Kasumi-1 (cell line): ENCODE data around the gene APRT.
"Not testable (repeated sequence)": the region's sequence is repeated elsewhere in the genome, so short reads cannot be mapped to it uniquely, and the experiment has no call there.

ENCODE experiments used
- DNase-seq, 2 experiments: peaks; one replicate each; lab custom pipeline; 2025; lab: John Stamatoyannopoulos, UW

The APRT gene

GRCh38 chr16:88841521-88842307 lies 30.0 kb upstream of the APRT start:
- no peak for DNase-seq

DNA sequence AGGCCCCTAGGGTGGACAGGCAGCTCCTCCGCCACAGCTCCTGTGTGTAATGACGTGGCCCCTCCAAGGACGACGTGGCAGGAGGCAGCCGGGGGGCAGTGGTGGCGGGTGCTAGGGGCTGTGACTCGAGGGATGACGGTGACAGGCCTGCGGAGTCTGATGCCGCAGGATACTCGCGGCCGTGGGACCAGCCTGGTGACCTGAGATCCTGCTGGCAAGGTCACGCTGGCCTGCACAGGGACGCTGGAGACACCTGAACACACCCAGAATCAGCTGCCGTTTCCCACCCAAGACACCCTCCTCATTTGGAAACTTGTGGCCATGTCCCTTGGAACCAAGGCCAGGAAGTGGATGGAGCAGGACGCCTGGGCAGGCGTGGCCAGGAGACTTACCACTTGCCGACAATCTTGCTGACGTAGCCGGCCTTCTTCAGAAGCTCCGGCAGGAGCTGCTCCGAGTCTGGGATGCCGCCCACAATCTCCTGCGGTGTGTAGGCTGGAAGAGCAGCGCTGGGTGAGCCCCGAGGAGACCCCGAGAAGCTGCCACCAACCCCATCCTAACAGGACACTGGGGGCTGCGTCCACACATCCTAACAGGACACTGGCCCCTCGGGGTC lies 29.0 kb upstream of the APRT start:
- no peak for DNase-seq

- no peak for DNase-seq
Observed at GRCh38 chr16:88839745-88840599, 28.2 kb upstream of the APRT start.

GRCh38 chr16:88839026-88839529 lies 27.4 kb upstream of the APRT start:
- no peak for DNase-seq

- DNase-seq = no peak
Observed at GRCh38 chr16:88838566-88838965, 26.8 kb upstream of the APRT start.

- no peak for DNase-seq
Observed at GRCh38 chr16:88837806-88838205, 26.1 kb upstream of the APRT start.

GRCh38 chr16:88836791-88837190 lies 25.1 kb upstream of the APRT start:
- no peak for DNase-seq

DNA sequence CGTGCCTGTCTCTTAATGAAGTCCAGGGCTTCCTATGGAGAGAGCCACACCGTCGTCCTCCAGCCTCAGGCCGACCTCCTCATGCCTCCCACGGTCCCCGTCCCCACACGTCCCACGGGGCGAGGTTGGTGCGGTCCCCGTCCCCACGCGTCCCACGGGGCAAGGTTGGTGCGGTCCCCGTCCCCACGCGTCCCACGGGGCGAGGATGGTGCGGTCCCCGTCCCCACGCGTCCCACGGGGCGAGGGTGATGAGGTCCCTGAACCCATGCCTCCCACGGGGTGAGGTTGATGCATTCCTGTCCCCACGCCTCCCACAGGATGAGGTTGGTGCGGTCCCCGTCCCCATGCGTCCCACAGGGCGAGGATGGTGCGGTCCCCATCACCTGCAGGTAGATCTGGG lies 24.1 kb upstream of the APRT start:
- DNase-seq = no peak

GRCh38 chr16:88835383-88835782 lies 23.7 kb upstream of the APRT start:
- no peak for DNase-seq

DNA sequence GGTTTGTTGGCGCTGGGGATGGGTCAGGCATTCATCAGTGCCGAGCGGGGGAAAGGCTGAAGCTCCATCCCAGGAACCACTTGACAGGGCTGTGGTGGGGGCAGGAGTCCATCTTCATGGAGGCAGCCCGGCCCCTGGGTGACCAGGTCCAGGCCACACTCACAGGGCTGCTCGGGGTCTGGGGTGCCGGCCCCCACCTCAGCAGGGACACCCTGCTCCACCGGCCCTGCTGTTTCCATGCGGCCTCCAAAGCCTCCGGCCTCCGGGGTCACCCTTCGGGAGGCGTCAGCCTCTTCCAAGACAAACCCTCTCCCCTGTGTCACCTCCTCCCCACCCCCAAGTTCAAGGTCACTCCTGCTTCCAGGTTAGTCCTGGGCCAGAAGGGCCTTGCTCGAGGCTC lies 22.9 kb upstream of the APRT start:
- no peak for DNase-seq

DNA sequence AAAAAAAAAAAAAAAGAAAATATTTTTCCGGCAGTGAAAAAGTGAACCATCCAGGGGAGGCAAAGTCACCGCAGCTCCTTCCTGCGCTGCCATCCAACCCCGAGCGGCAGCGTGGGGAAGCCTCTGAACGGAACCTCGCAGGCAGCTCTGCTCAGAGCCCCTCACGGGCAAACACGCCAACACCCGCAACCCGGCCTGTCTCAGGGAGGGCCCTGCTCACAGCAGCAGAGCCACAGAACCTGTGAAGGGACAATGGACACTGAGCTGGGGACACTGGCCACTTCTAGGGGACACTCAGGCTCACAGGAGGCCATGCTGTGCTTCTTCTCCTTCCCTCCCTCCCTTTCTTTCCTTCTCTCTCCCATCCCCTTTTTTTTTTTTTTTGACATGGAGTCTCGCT lies 21.4 kb upstream of the APRT start:
- no peak for DNase-seq

DNA sequence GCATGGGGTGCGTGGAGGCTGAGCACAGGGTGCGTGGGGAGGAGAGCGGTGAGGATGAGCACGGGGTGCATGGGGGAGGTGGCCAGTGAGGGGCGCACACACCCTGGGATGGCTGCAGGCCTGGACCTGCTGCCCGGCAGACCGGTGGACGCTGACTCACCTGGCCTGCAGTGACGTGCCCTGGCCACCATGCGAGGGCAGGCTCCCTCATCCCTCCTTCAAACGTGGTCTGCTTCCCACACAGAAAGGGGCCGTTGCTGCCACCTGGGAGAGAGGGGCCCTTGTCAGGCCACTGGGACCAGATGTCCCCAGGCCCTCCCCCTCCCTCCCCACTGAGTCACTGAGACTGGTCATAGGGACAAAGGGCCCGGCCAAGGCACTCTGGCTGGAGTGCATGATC lies 20.1 kb upstream of the APRT start:
- DNase-seq = no peak

DNA sequence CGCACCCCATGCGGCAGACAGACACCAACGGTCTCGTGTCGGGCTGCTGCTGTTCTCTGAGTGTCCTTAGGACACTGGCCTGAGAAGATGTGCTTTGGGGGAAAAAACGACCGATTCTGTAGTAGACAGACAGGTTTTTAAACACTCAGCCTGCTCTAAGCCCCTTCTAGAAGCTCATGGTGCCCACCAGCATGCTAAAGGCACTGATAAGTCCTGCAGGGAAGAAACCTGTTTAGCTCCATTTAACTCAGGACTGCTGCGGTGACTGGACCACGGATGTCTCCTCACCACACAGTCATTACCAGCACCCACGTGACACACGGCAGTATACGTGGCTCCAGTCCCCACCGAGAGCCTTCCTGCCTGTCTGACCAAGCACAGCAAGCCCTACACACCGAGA lies 19.1 kb upstream of the APRT start:
- DNase-seq = no peak

GRCh38 chr16:88830258-88830657 lies 18.5 kb upstream of the APRT start:
- no peak for DNase-seq

GRCh38 chr16:88828711-88829110 lies 17.0 kb upstream of the APRT start:
- DNase-seq = no peak

- DNase-seq = no peak
Observed at GRCh38 chr16:88827727-88828126, 16.0 kb upstream of the APRT start.

GRCh38 chr16:88826070-88826840 lies 14.5 kb upstream of the APRT start:
- DNase-seq = no peak

DNA sequence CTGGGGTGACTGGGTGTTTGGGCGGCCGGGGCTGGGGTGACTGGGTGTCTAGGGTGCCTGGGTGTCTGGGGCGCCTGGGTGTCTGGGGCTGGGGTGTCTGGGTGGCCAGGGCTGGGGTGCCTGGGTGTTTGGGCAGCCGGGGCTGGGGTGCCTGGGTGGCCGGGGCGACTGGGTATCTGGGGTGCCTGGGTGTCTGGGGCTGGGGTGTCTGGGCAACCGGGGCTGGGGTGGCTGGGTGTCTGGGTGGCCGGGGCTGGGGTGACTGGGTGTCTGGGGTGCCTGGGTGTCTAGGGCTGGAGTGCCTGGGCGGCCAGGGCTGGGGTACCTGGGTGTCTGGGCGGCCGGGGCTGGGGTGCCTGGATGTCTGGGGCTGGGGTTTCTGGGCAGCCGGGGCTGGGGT lies 13.4 kb upstream of the APRT start:
- no peak for DNase-seq

- no peak for DNase-seq
Observed at GRCh38 chr16:88824256-88825077, 12.7 kb upstream of the APRT start.

DNA sequence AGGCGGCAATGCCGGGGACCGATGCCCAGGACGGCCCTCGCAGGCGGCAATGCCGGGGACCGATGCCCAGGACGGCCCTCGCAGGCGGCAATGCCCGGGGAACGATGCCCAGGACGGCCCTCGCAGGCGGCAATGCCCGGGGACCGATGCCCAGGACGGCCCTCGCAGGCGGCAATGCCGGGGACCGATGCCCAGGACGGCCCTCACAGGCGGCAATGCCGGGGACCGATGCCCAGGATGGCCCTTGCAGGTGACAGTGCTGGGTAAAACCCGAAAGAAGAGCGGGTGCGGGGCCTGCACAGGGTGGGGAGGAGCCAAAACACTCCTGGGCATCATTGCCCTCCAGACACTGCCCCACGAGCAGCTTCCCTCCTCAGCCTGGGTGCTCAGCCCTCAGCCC lies 11.9 kb upstream of the APRT start:
- not testable (repeated sequence) for DNase-seq
